Thoracic aorta (tissue), 2 donors: ENCODE measurements around the gene IRGQ. TPM values are rescaled to one million over a fixed set of nuclear protein-coding genes. Genes with fewer than 3 reads are reported as not detected.

Source experiments
- ATAC-seq: fragments of 150-250 bp; one replicate; pipeline ENCODE4 v1.8.0; 2017; ENCODE audit warnings: low read depth; ENCODE audit not compliant: insufficient number of reproducible peaks, low FRiP score
- DNase-seq: peaks from one replicate; pipeline ENCODE4 v3.0.0-alpha.2; 2020; ENCODE audit warnings: low spot score
- H3K27ac ChIP-seq, 2 donors: fragments of 200-600 bp; sonication (generic); 1 replicate in 1 of 2; 2 replicates in 1 of 2; pipeline ENCODE4 v1.5.1; 2016; ENCODE audit warnings: mild to moderate bottlenecking in 2 of 2, moderate library complexity in 2 of 2
- H3K27me3 ChIP-seq: fragments of 200-600 bp; sonication (generic); replicated peaks from 2 replicates; pipeline ENCODE4 v1.6.0; 2016; ENCODE audit warnings: mild to moderate bottlenecking; ENCODE audit not compliant: insufficient read depth
- H3K36me3 ChIP-seq: fragments of 200-600 bp; sonication (generic); one replicate; pipeline ENCODE4 v1.5.1; 2016
- H3K4me1 ChIP-seq, 2 donors: fragments of 200-600 bp; sonication (generic); 1 replicate in 1 of 2; 2 replicates in 1 of 2; pipeline versions ENCODE4 v1.5.1 to v1.6.0; 2016; ENCODE audit warnings: low read depth in 2 of 2, mild to moderate bottlenecking in 1 of 2; ENCODE audit not compliant: control insufficient read depth in 1 of 2
- H3K4me3 ChIP-seq: fragments of 200-600 bp; sonication (generic); 2 replicates; pipeline ENCODE4 v1.5.1; 2016; ENCODE audit warnings: mild to moderate bottlenecking
- H3K9me3 ChIP-seq: fragments of 200-600 bp; sonication (generic); 2 replicates; pipeline ENCODE4 v1.5.1; 2016
- CTCF ChIP-seq: fragments of 200-600 bp; sonication (generic); IDR thresholded peaks from one replicate; pipeline ENCODE4 v1.5.1; 2019; ENCODE audit warnings: antibody characterized with exemption
- total RNA-seq, 2 donors: library from RNA; depleted of rRNA; stranded (reverse); fragments of >200 nt; gene quantifications; one replicate each; pipeline versions ENCODE4 v1.1.0 to v1.2.3, GENCODE V29; 2016

The IRGQ gene
- total RNA-seq, 2 donors from 2014 or later = 24.4 to 37.2 TPM

- no peak for TF ChIP-seq CTCF
- no peaks in the 10 kb centered on the region for H3K36me3 ChIP-seq
- no peaks in the 10 kb centered on the region for H3K27me3 ChIP-seq
- H3K4me1 ChIP-seq = no peaks in the 10 kb centered on the region
- H3K9me3 ChIP-seq = no peaks in the 10 kb centered on the region
- no peak for DNase-seq
- H3K27ac ChIP-seq = no peak overlapping the region
- H3K4me3 ChIP-seq = no peak overlapping the region
- ATAC-seq = no peak
Measured at GRCh38 chr19:43631491-43631890, 35.6 kb upstream of the IRGQ start.

- no peak overlapping the region for H3K27ac ChIP-seq
- H3K27me3 ChIP-seq = no peaks in the 10 kb centered on the region
- DNase-seq (no peak), ATAC-seq (no peak)
- H3K36me3 ChIP-seq = no peaks in the 10 kb centered on the region
- TF ChIP-seq CTCF = no peak
- no peaks in the 10 kb centered on the region for H3K4me1 ChIP-seq
- no peak overlapping the region for H3K4me3 ChIP-seq
- no peaks in the 10 kb centered on the region for H3K9me3 ChIP-seq
Measured at GRCh38 chr19:43628646-43629326, 32.9 kb upstream of the IRGQ start.

- no peak overlapping the region for H3K4me3 ChIP-seq
- no peaks in the 10 kb centered on the region for H3K9me3 ChIP-seq
- no peak for TF ChIP-seq CTCF
- H3K36me3 ChIP-seq = no peaks in the 10 kb centered on the region
- no peak for DNase-seq
- H3K27me3 ChIP-seq = no peaks in the 10 kb centered on the region
- H3K4me1 ChIP-seq = no peaks in the 10 kb centered on the region
- ATAC-seq = no peak
- H3K27ac ChIP-seq = no peak overlapping the region
Measured at GRCh38 chr19:43626838-43627237, 30.9 kb upstream of the IRGQ start.

GRCh38 chr19:43625918-43626579 lies 30.1 kb upstream of the IRGQ start:
- Histone ChIP-seq H3K4me3 (no peak overlapping the region), H3K27me3 (no peaks in the 10 kb centered on the region)
- no peak for ATAC-seq

More at GRCh38 chr19:43625918-43626579, 30.1 kb upstream of the IRGQ start:
- Histone ChIP-seq H3K27ac (no peak overlapping the region), H3K36me3 (no peaks in the 10 kb centered on the region), H3K9me3 (no peaks in the 10 kb centered on the region), H3K4me1 (no peaks in the 10 kb centered on the region)
- TF ChIP-seq CTCF = no peak
- no peak for DNase-seq
